Measurements from ENCODE around the gene MICAL2.

MICAL2 gene

DNA sequence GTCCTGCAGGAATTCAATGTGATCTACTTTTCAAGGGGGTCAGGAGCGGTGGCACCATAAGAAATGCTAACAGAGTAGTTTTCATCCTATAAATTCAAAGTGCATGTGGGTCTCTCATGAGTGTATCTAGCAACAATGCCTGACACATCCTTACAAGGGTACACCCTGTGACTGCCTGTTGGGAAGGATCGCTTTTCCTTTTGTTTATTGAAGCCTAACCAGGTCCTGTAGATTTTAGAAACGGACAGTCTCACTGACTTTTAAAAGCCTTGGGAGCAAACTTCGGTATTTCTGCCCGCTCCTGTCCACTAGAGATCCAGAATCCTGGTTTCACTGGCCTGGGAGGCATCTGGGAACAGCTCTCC is 102.4 kb downstream of the MICAL2 start:
- no peak for DNase-seq

DNA sequence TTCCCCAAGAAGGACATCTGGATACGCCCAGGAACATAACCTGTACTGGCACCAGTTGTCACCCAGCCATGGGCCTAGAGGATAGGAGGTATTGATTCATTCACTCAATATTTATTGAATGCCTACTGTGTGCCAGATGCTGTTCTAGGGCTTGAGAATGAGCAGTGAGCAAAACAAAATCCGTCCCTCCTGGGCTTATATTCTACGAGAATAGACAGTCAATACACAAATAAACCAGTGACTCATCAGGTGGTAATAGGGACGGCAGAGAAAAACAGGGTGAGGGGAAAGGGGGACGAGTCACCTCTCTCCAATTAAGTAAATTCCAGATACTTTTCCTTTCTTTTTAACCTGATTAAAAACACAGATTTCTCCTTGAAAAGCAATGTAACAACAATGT is 103.5 kb downstream of the MICAL2 start:
- DNase-seq = no peak

DNA sequence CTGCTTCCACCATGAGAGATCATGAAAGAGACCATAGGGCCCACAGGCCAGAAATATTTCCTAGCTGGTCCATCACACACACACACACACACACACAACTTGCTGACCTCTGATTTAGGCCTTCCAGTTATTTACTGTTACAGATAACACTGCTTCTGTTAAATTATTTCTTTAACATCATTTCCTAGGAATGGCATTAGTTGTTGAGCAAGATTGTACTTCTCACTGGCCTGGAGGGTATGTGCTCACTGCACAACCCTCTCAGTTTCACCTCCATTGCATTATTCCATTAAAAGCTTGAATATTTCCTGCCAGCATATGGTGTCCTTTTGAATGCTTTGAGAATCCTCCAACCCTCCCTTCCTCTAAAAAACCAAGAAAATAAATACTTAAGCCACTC is 104.4 kb downstream of the MICAL2 start:
- DNase-seq = no peak

DNA sequence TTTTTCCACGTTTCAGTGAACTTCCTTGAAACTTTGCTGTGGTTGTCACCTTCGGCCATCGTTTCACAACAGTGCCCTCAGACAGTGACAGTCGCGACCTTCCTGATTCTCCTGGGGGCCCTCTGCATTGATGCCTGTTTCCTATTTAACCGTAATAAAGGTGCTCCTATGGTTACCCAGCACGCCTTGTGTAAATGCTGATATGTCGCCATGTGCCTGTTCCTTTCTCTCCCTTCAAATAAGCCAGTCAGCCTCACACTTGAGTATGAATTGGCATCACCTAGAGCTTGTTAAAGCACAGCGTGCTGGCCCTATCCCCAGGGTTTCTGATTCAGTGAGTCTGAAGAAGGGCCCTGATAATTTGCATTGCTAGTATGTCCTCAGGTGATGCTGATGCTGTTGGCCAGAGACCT is 104.8 kb downstream of the MICAL2 start:
- DNase-seq = no peak

DNA sequence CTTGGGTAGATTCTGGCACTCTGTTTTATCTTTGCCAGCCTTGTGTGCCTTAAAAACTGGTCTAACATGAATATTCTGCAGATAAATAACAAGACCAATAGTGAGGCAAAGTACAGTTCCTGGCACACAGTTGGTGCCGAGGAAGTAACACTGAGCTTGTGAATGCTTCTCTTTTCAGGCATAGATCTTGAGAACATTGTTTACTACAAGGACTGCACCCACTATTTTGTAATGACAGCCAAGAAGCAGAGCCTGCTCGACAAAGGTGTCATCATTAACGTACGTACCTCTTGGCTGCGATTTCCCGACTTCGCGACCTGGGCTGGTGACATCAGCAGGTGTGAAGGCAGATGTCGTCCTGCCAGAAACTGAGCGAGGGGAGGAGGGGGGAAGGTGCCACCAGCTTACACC is 105.7 kb downstream of the MICAL2 start:
- DNase-seq = no peak

GRCh38 chr11:12216671-12217374 is 106.4 kb downstream of the MICAL2 start:
- no peak for DNase-seq

- DNase-seq = no peak
Measured at GRCh38 chr11:12217879-12218278, 107.5 kb downstream of the MICAL2 start.

DNA sequence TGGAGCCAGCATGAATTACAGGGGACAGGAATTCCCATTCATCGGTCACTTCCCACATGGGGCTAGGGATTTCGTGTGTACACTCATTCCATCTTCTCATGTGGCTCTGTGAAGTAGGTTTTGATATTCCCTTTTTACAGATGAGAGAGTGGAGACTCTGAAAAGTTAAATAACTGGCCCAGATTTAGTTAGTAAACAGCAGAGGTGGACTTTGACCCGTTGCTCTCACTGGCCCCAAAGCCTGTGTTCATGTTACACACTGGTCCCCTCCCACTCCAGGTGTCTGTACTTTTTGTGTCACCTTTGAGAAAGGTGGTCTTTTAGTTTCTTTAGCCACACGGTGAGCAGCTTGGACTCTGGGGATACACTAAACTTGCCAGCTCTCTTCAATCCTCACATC is 108.5 kb downstream of the MICAL2 start:
- no peak for DNase-seq

GRCh38 chr11:12219757-12220156 is 109.4 kb downstream of the MICAL2 start:
- no peak for DNase-seq

GRCh38 chr11:12220305-12220704 is 109.9 kb downstream of the MICAL2 start:
- no peak for DNase-seq

DNA sequence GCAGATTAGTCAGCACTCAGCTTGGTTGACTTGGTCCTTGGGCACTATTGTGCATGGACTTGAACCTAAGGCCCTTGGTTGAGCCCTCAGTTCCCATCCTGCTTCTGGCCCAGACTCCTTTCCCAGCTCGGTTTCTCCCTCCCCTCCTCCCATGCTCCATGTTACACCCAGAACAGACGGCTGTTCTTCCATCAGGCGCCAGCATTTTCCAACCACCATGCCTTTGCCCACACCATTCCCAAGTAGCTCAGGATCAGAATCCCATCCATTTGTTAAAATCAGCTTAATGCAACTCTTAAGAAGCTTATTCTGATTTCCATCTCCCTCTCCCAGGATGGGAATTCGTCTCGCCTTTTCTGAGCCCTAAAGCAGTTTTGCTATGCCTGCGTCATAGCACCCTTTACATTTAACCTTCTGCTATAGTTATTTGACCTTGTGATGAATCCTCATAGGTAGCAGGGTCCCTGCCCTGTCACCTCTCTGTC is 110.7 kb downstream of the MICAL2 start:
- DNase-seq = no peak

DNA sequence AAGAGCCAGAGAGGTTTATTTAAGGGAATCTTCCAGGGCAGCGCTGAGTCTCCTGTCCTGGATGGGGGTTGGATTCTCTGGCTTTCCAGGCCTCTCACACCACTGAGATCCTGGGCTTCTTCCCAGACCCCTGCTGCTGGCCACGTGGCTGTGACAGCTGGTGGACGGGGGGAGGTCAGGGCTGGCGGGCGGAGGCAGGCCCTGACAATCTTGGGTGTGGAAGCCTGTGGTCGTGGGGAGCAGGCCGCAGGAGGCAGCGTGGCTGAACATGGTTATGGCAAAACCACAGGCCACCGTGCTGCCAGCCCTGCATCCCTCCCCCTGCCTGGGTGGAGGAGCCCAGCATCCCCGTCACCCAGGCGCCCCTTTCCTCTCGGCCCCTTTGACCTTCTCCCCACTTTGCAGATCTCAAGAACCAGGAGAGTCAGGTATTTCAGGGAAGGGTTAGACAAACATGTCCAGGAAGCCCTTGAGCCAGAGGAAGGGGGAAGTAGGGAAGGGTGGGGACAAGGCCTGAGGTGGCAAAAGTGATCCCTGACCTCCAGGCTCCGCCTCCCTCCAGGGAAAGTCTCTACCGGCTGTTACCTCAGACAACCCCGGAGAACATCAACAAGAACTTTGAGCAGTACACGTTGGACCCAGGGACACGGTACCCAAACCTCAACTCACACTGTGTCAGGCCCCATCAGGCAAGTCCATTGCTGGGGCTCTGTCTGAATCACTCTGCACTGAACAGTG is 111.8 kb downstream of the MICAL2 start:
- no peak for DNase-seq

DNA sequence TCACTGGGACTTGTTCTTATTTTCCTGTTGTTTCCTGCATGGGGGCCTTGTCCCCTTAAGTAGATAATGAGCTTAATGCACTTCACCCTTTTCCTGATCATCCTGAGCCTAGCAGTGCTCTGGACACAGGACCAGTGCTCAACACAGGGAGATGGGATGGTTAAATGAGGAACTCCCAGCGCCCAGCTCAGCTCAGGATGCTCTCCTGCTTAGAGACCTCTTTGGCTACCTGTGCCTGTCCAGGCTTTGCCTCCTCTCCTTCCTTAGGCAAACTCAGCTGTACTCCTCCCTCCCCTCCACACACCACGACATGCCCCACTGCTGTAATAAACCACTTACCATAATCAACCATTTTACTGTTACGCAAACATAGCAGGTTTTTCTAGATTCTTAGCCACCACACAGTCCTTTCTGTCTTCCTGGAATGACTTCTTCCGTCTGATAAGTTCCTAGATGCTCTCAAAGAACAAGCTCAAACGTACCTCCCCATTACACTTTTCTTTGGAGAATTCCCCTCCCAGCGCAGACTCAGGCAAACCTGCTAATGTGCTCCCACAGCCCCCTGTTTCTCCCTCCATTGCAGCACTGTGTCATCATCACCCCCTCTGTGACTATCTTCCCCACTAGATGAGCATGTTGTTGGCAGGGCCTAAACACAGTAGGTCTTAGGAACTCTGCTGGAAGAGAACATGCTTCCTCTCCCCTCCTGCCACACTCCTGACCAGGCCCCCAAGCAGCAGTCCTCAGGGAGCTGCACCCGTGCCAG is 113.6 kb downstream of the MICAL2 start:
- no peak for DNase-seq

GRCh38 chr11:12224537-12224893 is 114.1 kb downstream of the MICAL2 start:
- peak; percentile 69 for DNase-seq

DNA sequence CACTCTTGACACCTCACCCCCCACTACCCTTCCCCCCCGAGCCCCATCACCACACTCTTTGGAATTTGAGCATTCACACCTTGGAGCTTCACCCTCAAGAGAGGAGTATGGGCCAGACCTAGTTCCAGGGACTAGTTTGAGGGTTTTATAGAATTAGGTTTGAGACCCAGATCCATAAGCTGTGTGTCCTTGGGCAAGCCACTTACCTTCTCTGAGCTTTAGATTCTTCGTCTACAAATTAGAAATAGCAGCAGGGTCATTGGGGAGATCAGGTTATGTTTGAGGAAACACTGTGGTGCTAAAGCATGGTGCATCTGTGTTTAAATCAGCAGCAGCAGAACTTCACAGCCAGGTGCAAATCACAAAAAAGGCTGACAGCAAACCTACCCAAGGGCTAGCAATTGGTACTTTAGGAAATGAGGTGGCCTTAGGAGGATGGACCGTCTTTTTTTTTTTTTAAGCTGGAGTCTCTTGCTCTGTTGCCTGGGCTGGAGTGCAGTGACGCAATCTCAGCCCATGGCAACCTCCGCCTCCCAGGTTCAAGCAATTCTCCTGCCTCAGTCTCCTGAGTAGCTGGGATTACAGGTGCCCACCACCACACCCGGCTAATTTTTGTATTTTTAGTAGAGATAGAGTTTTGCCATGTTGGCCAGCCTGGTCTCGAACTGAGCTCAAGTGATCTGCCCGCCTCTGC is 114.8 kb downstream of the MICAL2 start:
- DNase-seq = no peak

DNA sequence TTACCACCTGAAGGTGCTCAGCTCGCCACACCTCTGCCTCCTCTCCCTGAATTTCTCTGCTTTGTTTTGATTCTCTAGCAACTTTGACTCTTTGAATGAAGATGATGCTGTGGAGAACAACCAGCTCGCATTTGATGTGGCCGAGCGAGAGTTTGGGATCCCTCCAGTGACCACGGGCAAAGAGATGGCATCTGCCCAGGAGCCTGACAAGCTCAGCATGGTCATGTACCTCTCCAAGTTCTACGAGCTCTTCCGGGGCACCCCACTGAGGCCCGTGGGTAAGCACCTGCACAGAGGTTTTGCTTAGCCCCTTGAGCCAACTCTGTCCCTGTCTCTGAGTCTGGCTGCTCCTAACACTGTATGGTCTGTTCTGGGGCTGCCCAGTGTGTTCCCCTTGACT is 115.7 kb downstream of the MICAL2 start:
- DNase-seq = no peak

- DNase-seq = no peak
Measured at GRCh38 chr11:12229450-12230229, 119.2 kb downstream of the MICAL2 start.

DNA sequence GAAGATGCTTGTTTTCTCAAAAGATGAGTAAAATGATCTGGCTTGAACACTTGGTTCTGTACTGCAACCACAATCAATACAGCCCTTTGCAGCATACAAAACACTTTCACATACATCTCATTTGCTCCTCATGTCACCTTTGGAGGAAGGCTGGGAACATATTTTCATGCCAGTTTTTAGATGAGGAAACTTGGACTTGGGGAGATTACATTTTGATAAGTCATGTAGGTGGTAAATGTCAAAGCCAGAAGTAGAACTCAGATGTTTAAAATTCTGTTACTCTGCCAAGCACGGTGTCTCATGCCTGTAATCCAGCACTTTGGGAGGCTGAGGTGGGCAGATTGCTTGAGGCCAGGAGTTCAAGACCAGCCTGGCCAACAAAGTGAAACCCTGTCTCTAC is 121.8 kb downstream of the MICAL2 start:
- no peak for DNase-seq

GRCh38 chr11:12232817-12233601 is 122.6 kb downstream of the MICAL2 start:
- no peak for DNase-seq

DNA sequence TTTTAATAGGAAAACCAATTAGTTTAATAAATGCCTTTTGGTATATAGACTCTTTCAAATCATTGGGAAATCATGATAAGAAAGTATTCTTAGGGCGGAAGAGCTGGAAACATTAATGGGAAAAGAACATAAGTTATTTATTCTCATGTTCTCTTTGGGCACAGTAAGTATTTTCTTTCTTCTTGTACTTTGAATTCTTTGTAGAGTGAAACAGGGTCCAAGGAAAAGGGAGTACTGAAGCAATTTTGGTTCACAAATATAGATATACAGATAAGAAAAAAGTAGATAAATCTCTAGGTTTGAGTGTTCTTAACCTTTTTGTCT is 123.2 kb downstream of the MICAL2 start:
- no peak for DNase-seq

GRCh38 chr11:12234221-12234620 is 123.8 kb downstream of the MICAL2 start:
- no peak for DNase-seq

DNA sequence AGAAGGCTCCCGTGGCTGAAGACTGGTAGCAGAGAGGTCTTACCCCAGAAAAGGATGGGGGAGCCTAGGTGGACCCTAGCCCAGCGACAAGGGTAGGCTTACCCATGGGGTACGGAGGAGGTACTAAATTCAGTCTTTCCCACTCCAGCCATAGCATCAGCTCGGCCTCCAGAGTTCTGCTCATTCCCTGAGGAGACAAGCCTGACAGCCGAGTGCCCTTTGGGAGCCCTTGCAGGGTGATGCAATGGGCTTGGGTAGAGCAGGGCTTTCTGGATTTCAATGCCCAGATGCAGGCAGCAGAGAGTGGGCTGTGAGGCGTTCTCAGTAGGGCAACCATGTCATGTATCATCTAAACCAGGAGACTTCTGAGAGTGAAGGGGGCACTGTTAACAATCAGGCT is 124.7 kb downstream of the MICAL2 start:
- no peak for DNase-seq

All from activated CD4-positive, alpha-beta T cell treated with anti-CD3 and anti-CD28 coated beads for 1 hour (primary cell).